Measurements from ENCODE around the gene KDM2B. TPM values are rescaled to one million over a fixed set of nuclear protein-coding genes. Genes with fewer than 3 reads are reported as not detected.

The KDM2B gene
- total RNA-seq, 1 donor from 2014 or later, result 61.1 TPM

- peak overlapping the region; percentile 88 for H3K27ac Mint-ChIP-seq
- H3K4me3 Mint-ChIP-seq, result no peak overlapping the region
- TF ChIP-seq CTCF (IDR thresholded peaks at IDR 0.05; ENCODE audit: unreplicated experiment), result no peak
- H3K9me3 Mint-ChIP-seq, result no peaks in the 10 kb centered on the region
- peaks cover 2% of the 10 kb centered on the region for H3K36me3 Mint-ChIP-seq
- DNase-seq (ENCODE audit: low spot score in 2 of 2, unreplicated experiment in 2 of 2), result no peak
- H3K27me3 Mint-ChIP-seq (ENCODE audit: low read depth), result no peaks in the 10 kb centered on the region
- H3K4me1 Mint-ChIP-seq, result peaks cover 9% of the 10 kb centered on the region
These were observed 29.7 kb upstream of the KDM2B start for GRCh38 chr12:121610239-121611149.

DNA sequence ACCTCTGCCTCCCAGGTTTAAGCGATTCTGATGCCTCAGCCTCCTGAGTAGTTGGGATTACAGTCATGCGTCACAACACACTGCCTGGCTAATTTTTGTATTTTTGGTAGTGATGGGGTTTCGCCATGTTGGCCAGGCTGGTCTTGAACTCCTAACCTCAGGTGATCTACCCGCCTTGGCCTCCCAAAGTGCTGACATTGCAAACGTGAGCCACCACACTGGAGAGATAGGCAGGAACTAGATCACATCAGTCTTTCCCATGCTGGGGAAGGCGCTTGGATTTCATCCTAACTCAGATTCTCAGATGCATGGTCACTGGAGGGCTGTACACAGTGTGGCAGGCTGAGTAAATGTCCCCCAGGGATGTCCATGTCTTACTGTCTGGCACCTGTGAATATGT is 27.5 kb upstream of the KDM2B start:
- no peak for TF ChIP-seq CTCF (IDR thresholded peaks at IDR 0.05; ENCODE audit: unreplicated experiment)
- H3K9me3 Mint-ChIP-seq, result no peaks in the 10 kb centered on the region
- peaks cover 2% of the 10 kb centered on the region for H3K36me3 Mint-ChIP-seq
- no peak overlapping the region for H3K4me3 Mint-ChIP-seq
- no peaks in the 10 kb centered on the region for H3K27me3 Mint-ChIP-seq (ENCODE audit: low read depth)
- peaks cover 9% of the 10 kb centered on the region for H3K4me1 Mint-ChIP-seq
- H3K27ac Mint-ChIP-seq, result no peak overlapping the region
- no peak for DNase-seq (ENCODE audit: low spot score in 2 of 2, unreplicated experiment in 2 of 2)

DNA sequence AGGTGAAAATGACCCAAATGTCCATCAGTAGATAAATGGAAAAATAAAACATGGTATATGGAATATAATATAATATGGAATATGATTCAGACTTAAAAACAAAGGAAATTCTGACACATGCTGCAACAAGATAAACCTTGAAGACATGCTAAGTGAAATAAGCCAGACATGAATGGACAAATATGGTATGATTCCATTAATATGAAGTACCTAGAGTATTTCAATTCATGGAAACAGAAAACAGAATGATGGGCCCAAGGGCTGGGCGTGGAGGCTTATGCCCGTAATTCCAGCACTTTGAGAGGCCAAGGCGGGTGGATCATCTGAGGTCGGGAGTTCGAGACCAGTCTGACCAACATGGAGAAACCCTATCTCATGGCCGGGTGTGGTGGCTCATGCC is 22.8 kb upstream of the KDM2B start:
- DNase-seq (ENCODE audit: low spot score in 2 of 2, unreplicated experiment in 2 of 2), result no peak

DNA sequence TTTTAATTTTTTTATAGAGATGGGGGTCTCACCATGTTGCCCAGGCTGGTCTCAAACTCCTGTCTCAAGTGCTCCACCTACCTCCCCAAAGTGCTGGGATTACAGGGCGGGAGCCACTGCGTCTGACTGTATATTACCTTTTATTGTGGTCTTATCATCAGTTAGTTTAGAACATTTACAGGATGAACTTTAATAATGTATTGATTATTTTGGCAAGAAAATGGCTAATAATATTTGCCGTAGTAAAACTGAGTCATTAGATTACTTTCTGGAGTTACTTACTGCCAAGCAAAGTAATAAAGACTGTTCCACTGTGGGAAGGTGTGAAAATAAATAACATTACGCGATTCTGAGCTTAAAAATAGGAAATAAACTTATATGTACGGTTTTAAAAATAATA is 21.9 kb upstream of the KDM2B start:
- Mint-ChIP-seq H3K27me3 (ENCODE audit: low read depth) (no peaks in the 10 kb centered on the region), H3K9me3 (no peaks in the 10 kb centered on the region), H3K4me3 (no peak overlapping the region), H3K4me1 (peaks cover 7% of the 10 kb centered on the region), H3K36me3 (no peaks in the 10 kb centered on the region), H3K27ac (no peak overlapping the region)
- TF ChIP-seq CTCF (IDR thresholded peaks at IDR 0.05; ENCODE audit: unreplicated experiment), result no peak
- DNase-seq (ENCODE audit: low spot score in 2 of 2, unreplicated experiment in 2 of 2), result no peak

More for the DNA sequence above, 22.8 kb upstream of the KDM2B start:
- Mint-ChIP-seq H3K27ac (no peak overlapping the region), H3K9me3 (no peaks in the 10 kb centered on the region), H3K4me3 (no peak overlapping the region), H3K27me3 (ENCODE audit: low read depth) (no peaks in the 10 kb centered on the region), H3K4me1 (peaks cover 6% of the 10 kb centered on the region), H3K36me3 (peaks cover 2% of the 10 kb centered on the region)
- TF ChIP-seq CTCF (IDR thresholded peaks at IDR 0.05; ENCODE audit: unreplicated experiment), result no peak

DNA sequence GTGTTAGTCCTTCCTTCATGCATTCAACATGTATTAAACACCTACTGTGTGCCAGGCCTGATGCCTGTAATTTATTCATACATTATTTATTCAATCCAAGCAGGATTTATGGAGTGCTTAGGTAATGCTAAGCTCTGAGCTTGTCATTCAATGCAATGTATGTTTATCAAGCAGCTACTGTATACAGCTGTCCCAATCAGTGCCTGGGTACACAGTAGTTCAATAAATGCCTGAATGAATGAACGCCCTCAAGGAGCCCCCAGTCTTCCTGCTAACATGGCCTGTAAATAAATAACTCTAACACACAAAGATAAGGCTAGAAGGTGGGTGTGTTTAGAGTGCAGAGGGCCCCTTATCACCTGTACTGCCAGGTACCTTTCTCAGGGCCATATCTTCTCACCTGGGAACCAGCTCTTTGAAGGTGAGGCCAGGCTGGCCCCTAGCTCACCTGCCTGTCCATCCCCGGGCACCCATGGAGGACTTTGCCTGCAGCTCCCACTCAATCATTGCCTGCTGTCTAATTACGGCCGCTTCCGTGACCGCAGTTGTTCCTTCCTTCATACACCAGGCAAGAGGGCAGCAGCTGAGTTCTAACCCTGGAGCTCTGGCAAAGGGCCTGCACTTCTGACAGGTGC is 20.0 kb upstream of the KDM2B start:
- Mint-ChIP-seq H3K27me3 (ENCODE audit: low read depth) (no peaks in the 10 kb centered on the region), H3K9me3 (no peaks in the 10 kb centered on the region), H3K4me1 (peaks cover 7% of the 10 kb centered on the region), H3K27ac (no peak overlapping the region), H3K36me3 (peaks cover 2% of the 10 kb centered on the region), H3K4me3 (no peak overlapping the region)
- no peak for TF ChIP-seq CTCF (IDR thresholded peaks at IDR 0.05; ENCODE audit: unreplicated experiment)
- no peak for DNase-seq (ENCODE audit: low spot score in 2 of 2, unreplicated experiment in 2 of 2)
